NCI-H345 treated with DMSO at 0.1 percent for 48 hours (cell line): ENCODE data around the gene DCUN1D1.

Experiments
- DNase-seq: peaks from one replicate; lab custom pipeline; 2025; ENCODE audit not compliant: unreplicated experiment; lab: John Stamatoyannopoulos, UW

The DCUN1D1 gene

GRCh38 chr3:182937293-182938051 is 42.9 kb downstream of the DCUN1D1 start:
- no peak for DNase-seq

- no peak for DNase-seq
Observed at GRCh38 chr3:182936918-182937285, 43.4 kb downstream of the DCUN1D1 start.

- DNase-seq, result no peak
Observed at GRCh38 chr3:182936239-182936917, 44.0 kb downstream of the DCUN1D1 start.

DNA sequence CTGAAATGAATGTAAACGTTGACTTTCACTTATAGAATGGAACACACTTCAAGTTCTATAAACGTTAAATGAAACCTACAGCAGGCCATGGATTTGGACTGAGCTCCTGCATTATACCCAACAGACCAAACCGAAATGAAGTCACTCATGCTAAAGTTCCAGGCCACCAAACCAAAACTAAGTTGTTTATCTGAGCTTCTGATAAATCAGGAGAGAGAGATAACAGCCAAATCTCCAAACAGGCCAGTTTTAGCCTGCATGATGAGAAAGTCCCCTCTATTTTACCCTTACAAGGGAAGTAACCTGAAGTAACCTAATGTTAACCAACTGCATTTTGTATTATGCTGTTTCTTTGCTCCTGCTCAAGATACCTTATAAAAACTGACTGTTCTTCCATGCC is 44.5 kb downstream of the DCUN1D1 start:
- no peak for DNase-seq

DNA sequence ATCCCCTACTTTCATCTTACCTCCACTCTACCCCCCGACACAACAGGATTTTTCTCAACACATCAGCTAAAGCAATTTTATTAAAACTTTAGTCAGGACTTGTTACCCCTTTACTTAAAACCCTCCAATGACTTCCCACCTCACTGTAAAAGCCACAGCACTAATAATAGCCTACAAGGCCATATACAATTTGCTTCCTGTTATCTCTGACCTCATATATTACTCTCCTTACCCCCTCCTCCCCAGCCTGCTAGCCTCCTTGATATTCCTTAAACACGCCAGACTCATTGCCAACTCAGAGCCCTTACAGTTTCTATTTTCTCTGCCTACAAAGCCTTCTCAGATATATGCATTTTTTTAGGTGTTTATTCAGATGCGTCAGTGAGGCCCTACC is 54.4 kb downstream of the DCUN1D1 start:
- DNase-seq, result no peak

DNA sequence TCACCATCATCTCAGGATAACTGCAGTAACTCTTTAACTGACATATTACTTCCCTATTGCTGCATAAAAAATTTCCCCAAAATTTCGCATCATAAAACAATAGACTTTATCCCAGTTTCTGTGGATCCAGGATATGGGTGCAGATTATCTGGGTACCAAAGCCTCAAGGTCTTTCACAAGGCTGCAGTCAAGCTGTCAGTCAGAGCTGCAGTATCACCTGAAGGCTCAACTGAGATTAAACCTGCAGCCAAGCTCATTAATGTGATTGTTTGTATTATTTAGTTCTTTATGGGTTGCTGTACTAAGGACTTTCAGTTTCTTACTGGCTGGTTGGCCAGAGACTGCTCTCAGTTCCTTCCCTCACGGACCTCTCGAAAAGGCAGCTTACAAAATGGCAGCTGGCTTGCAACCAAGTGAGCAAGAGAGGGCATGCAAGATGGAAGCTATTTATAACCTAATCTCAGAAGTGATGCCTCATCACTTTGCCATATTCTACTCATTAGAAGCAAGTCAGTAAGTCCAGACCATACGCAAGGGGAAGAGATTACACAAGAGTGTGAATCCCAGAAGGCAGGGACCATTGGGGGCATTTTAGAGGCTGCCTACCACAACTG is 54.9 kb downstream of the DCUN1D1 start:
- no peak for DNase-seq

- DNase-seq, result no peak
Observed at GRCh38 chr3:182921665-182922355, 58.5 kb downstream of the DCUN1D1 start.

- DNase-seq, result no peak
Observed at GRCh38 chr3:182920515-182921084, 59.7 kb downstream of the DCUN1D1 start.

GRCh38 chr3:182919866-182920357 is 60.4 kb downstream of the DCUN1D1 start:
- DNase-seq, result no peak

- DNase-seq, result no peak
Observed at GRCh38 chr3:182917134-182917533, 63.2 kb downstream of the DCUN1D1 start.

DNA sequence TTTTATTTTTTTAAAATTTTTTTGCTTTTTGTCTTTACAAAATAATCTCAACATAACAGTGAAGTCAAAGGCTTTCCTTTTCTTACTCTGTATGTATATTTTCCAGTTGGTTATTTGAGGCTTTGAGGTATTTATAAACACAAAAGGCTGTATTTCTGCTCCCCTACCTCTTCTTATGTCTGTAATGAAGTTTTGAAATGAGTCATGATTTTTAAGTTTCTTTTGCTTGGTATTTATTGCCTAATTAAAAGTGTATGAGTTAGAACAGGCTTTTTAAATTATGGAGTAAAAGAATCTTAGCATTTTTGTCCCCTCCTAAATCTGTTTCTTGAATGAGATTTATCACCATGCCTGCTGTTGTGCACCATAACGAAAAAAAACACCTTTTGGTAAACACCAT is 66.0 kb downstream of the DCUN1D1 start:
- DNase-seq, result no peak

DNA sequence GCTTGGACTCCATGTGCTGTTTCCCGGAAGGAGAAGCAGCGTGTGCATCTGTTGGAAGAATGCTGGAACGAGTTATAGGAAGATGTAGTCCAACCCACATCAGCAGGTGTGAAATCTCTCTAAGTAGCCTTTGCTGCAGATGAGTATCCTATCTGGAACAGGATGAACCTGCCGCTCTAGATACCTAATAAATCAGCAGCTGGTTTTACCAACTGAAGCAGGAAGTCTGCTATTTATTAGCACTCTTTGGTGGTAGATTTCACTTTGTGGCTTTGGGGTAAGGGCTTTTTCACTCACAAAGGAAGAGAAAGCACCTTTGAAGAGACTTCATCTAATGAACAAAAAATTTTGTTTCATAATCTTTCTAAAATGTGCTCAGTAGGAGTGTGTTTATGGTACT is 66.4 kb downstream of the DCUN1D1 start:
- DNase-seq, result no peak

GRCh38 chr3:182912474-182912873 is 67.9 kb downstream of the DCUN1D1 start:
- DNase-seq, result no peak

GRCh38 chr3:182911782-182912111 is 68.6 kb downstream of the DCUN1D1 start:
- no peak for DNase-seq

DNA sequence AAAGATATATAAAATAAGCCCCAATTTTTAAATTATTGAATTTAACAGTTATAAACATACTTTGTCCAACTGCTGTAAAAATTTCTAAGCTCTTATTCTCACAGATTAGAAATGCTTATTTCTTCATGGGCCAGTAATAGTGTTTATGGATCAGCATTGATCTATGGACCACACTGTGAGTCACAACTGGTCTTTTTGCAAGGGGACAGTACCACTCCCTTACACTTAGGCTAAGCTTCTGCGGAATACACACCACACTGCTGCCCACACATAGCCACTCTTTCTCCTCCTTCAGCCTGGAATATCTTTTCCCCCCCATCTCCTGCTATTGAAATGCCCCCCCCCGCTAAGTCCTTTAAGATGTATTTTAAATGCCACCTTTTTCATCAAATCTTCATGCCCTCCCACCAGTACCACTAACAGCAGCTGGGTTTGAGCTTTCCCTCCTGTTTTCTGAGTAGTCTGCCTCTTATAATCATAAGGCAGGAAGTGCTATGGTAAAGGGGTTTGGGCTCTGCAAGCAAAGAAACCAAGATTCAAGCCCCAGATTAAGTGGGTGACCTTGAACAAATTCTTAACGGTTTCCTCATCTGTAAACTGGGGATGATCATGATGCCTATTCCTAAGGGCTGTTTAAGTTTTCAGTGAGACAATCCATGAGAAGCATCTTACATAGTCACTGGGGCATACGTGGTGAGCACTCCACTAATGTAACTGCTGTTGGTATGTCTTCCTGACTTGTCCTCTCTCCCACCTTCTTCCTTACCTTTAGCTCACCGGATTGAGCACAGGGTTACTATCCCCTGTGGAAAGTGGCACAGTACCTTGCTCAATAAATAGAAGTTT is 69.2 kb downstream of the DCUN1D1 start:
- DNase-seq, result no peak

DNA sequence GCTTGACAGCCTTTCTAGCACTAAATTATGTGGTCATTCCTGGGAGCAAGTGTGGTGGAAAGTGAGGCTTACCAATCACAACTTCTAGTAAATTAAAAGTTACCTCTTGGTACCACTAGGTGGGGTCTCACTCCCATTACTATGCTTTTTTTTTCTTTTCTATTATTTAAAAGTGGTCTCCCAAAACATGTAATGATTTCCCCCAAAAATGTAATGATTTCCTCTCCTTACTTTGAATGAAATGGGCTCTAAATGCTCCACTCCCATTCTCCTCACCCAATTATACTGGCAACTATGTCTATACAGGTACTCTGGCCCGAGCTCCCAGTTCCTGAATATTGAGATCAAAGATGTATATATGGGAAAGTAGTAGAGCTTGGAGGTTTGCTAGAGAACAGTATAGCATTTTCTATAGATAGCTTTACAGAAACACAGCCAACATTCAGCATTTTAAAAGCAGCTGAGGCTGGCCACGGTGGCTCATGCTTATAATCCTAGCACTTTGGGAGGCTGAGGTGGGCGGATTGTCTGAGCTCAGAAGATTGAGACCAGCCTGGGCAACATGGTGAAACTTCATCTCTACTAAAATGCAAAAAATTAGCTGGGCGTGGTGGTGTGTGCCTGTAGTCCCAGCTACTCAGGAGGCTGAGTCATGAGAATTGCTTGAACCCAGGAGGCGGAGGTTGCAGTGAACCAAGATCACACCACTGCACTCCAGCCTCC is 70.9 kb downstream of the DCUN1D1 start:
- DNase-seq, result peak; percentile 9

DNA sequence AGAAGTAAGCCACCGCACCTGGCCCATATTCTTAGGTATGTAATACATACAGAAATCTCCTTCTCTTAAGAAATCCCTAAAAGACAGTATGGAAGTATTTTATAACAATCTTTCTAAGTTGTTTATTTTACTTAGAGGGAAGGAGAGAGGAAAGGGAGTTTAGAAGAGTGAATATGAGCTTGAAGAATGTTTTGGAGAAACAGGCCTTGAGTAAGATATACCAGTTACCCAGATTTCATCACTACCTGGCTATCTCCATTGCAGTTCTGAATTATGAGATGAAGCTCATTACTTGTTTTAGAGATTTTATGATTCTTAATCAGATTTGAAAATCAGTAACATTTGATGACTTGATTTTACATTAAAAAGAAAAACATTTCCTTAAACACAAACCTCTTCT is 71.9 kb downstream of the DCUN1D1 start:
- no peak for DNase-seq

DNA sequence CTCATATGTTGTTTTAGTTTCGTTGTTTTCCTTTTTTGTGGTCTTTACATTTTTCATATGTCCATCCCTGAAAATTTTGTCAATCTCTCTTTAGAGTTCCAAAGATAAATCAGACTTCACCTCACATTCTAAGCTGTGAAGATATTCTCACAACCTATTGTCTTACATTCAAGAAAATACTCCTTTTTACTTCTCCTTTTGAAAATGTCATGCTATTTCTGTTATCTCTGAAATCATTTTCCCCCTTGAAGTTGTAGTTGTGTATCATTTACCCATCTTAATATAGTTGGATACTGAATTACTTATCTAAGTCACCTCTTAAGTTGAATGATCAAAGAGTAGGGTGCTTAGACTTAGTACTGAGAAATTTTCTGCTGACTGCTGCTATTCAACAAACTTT is 74.3 kb downstream of the DCUN1D1 start:
- no peak for DNase-seq

DNA sequence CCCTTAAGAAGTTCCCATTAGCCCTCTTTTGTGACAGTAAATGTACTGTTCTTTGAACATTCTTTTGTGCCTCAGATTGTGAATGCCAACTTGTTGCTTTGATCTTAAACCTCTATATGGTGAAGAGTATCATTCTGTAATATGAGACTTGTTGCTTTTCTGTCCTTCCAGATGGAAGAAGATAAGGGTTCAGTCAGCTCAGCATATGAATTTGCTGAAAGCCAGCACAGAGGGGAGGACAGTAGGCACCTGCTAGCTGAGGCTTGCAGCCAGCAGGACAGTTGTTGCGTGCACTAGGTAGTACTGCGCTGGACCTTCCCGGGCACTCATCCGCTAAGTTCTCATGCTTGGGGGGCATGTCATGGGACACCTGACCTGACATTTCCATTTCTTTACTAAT is 74.7 kb downstream of the DCUN1D1 start:
- DNase-seq, result no peak

- DNase-seq, result no peak
Observed at GRCh38 chr3:182904164-182904563, 76.2 kb downstream of the DCUN1D1 start.
